Panc1 (cell line): ENCODE results near the gene AHRR. TPM values are rescaled to one million over a fixed set of nuclear protein-coding genes. Genes with fewer than 3 reads are reported as not detected.

ENCODE experiments used
- ATAC-seq: fragments of 200-7000 bp; cut with Tn5 transposase; 2 replicates; pipeline ENCODE4 v1.9.1; 2020; ENCODE audit warnings: mild to moderate bottlenecking, moderate library complexity
- BruUV-seq: library from RNA; stranded (reverse); fragments of 400-500 nt; replicated peaks from 2 replicates; lab custom pipeline; 2021; lab: Mats Ljungman, UMichigan
- CTCF ChIA-PET: fragments of 300-600 bp; sonication (Branson Sonifier 250); formaldehyde crosslinking; loops from one replicate; lab custom pipeline; 2022; ENCODE audit warnings: antibody characterized with exemption; lab: Charles Lee
- POLR2A ChIA-PET: fragments of 300-600 bp; sonication (Branson Sonifier 250); formaldehyde crosslinking; loops from one replicate; lab custom pipeline; 2022; ENCODE audit warnings: antibody characterized with exemption; lab: Charles Lee
- DNase-seq: peaks from one replicate; pipeline ENCODE4 v3.0.0-alpha.2; 2010; ENCODE audit warnings: low read depth, low spot score
- H3K27ac ChIP-seq: 2 replicates; pipeline ENCODE4 v1.5.1; 2011; ENCODE audit warnings: mild to moderate bottlenecking, low read length, inconsistent platforms
- H3K27me3 ChIP-seq: fragments of 200-500 bp; sonication (Bioruptor generic); 2 replicates; pipeline ENCODE4 v1.6.0; 2014; ENCODE audit warnings: low read length, inconsistent platforms; ENCODE audit not compliant: control insufficient read depth, insufficient read depth
- H3K36me3 ChIP-seq: fragments of 200-500 bp; sonication (Bioruptor generic); 2 replicates; pipeline ENCODE4 v1.5.1; 2014; ENCODE audit warnings: inconsistent platforms, mild to moderate bottlenecking, low read length, moderate library complexity; ENCODE audit not compliant: control insufficient read depth, insufficient read depth
- H3K4me1 ChIP-seq: 2 replicates; pipeline ENCODE4 v1.5.1; 2011; ENCODE audit warnings: inconsistent platforms, mild to moderate bottlenecking, low read length, moderate library complexity; ENCODE audit not compliant: control insufficient read depth, insufficient read depth
- H3K4me3 ChIP-seq, 2 experiments: 2 replicates each; pipeline ENCODE4 v1.5.1; 2011 to 2012; ENCODE audit warnings: low read depth in 2 of 2, low read length in 2 of 2, mild to moderate bottlenecking in 2 of 2, inconsistent platforms in 1 of 2, moderate library complexity in 1 of 2
- H3K9me3 ChIP-seq: fragments of 200-500 bp; sonication (Bioruptor generic); 2 replicates; pipeline ENCODE4 v1.5.1; 2014; ENCODE audit warnings: low read depth, mild to moderate bottlenecking, inconsistent platforms, low read length, moderate library complexity; ENCODE audit not compliant: control insufficient read depth, insufficient read depth
- POLR2AphosphoS5 ChIP-seq: IDR thresholded peaks from 2 replicates; pipeline ENCODE4 v1.6.1; 2012; ENCODE audit warnings: mild to moderate bottlenecking, low read depth, low read length, moderate library complexity
- SIN3A ChIP-seq: IDR thresholded peaks from 2 replicates; pipeline ENCODE4 v1.6.1; 2012; ENCODE audit warnings: low read depth, mild to moderate bottlenecking, low read length, moderate library complexity, borderline replicate concordance; ENCODE audit not compliant: insufficient read depth
- TCF7L2 ChIP-seq: IDR thresholded peaks from 2 replicates; pipeline ENCODE4 v1.6.1; 2011; ENCODE audit warnings: mild to moderate bottlenecking, low read depth, low read length, inconsistent platforms
- in situ Hi-C: cut with HindIII; loops from 2 replicates; pipeline ENCODE4 v1.10.0; 2016; ENCODE audit warnings: low sequenced_read_pairs, low pct_unique_long_range_greater_than_20kb
- intact Hi-C: fragments of 100-400 bp; cut with micrococcal nuclease; formaldehyde crosslinking; loops from one replicate; pipeline ENCODE4 v1.10.0; 2022; ENCODE audit not compliant: unreplicated experiment
- total RNA-seq: library from RNA; stranded (reverse); gene quantifications from one replicate; pipeline ENCODE4 v1.2.1, GENCODE V29; 2021; ENCODE audit not compliant: unreplicated experiment
- TF ChIP-seq, protein P1 (sequence below): fragments of 450-650 bp; IDR thresholded peaks from 2 replicates; pipeline ENCODE4 v1.5.1; 2017; ENCODE audit warnings: mild to moderate bottlenecking
- TF ChIP-seq, protein P2 (sequence below), 2 experiments: IDR thresholded peaks; 2 replicates each; pipeline ENCODE4 v1.6.1; 2011 to 2012; ENCODE audit warnings: low read depth in 2 of 2, control low read depth in 1 of 2, low read length in 1 of 2, mild to moderate bottlenecking in 1 of 2, moderate library complexity in 1 of 2; ENCODE audit not compliant: insufficient read depth in 1 of 2

The AHRR gene
- total RNA-seq, 1 experiment from 2014 or later: 23.6 TPM

DNA sequence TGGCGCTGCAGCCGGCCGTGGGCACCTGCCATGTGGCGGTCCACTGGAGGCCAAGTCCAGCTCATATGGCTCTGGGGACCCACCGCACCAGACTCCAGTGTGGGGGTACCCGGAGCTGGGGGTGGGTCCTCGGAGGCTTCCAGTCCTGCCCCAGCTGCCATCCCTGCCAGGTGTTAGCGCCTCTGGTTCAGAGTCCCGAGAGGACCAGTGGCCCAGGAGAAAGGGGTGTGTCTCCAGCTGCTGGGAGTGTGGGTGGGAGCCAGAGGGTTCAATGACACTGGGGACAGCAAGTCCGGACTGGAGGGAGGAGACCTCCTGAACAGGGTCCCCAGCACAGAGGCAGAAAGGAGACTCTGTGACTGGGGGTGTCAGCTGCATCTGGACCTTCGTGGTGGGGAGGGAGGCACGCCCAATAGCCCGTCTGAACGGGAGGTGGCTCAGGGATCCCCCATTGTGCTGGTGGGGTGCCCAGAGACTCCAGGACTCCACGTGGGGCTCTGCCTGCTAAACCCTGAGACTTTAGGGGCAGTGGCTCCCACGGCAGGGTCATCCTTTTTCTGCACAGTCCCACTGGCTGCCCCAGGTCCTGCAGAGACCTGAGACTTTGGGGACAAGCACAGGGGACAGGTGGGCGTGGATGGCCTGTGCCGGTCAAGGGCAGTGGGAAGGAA, 2.4 kb upstream of the AHRR start:
- ATAC-seq: no peak
- Histone ChIP-seq H3K27me3 (no peaks in the 10 kb centered on the region), H3K36me3 (no peaks in the 10 kb centered on the region)

DNA sequence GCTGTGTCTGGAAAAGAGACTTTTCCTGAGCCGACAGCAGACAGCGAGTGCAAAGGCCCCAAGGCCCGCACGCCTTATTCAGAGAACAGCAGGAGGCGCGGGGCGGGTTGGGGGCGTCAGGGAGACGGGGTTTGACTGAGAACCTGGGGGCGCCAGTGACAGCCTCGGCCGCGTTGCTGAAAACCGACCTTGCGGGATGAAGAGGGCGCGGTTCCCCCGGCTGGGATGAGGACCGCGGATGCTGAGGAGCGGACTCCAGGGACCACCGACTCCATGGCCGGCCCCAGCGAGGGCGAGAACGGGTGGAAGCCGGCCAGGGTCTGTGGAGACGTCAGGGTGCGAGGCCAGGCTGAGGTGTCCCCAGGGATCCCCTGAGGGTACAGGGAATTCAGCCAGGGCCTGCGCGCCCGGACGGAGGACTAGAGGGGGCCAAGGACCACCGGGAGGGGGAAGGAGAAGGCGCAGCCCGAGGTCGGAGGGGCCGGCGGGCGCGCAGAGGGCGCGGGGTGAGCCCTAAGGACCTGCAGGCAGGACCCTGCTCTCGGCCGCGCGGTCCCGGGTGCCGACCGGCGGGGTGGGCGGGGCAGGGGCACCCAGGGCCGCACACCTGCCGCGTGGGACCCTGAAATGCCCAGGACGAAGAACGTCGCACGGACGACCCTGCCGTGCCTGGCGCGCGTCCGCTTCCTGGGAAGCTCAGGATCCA, 837 bp upstream of the AHRR start:
- intact Hi-C loops: no loop called here
- Histone ChIP-seq H3K9me3 (no peaks in the 10 kb centered on the region), H3K27me3 (no peaks in the 10 kb centered on the region), H3K27ac (peak overlapping the region; percentile 71), H3K36me3 (no peaks in the 10 kb centered on the region), H3K4me1 (peaks cover 55% of the 10 kb centered on the region), H3K4me3 (peak overlapping the region; percentile 66 to 71)
- no TSS peak for BruUV-seq
- CTCF ChIA-PET: interaction anchor here (0.7 to 1.2 kb wide), 3 partner anchors 23 to 185 kb away, joined by 3 read pairs; no protein-coding TSS in a partner anchor
- in situ Hi-C loops: no loop called here
- ATAC-seq (no peak), DNase-seq (no peak)
- POLR2A ChIA-PET: no interaction called here
- TF ChIP-seq, protein P1, sequence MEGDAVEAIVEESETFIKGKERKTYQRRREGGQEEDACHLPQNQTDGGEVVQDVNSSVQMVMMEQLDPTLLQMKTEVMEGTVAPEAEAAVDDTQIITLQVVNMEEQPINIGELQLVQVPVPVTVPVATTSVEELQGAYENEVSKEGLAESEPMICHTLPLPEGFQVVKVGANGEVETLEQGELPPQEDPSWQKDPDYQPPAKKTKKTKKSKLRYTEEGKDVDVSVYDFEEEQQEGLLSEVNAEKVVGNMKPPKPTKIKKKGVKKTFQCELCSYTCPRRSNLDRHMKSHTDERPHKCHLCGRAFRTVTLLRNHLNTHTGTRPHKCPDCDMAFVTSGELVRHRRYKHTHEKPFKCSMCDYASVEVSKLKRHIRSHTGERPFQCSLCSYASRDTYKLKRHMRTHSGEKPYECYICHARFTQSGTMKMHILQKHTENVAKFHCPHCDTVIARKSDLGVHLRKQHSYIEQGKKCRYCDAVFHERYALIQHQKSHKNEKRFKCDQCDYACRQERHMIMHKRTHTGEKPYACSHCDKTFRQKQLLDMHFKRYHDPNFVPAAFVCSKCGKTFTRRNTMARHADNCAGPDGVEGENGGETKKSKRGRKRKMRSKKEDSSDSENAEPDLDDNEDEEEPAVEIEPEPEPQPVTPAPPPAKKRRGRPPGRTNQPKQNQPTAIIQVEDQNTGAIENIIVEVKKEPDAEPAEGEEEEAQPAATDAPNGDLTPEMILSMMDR: no peak
- TF ChIP-seq SIN3A (no peak), TCF7L2 (no peak), POLR2AphosphoS5 (no peak)
- TF ChIP-seq, protein P2, sequence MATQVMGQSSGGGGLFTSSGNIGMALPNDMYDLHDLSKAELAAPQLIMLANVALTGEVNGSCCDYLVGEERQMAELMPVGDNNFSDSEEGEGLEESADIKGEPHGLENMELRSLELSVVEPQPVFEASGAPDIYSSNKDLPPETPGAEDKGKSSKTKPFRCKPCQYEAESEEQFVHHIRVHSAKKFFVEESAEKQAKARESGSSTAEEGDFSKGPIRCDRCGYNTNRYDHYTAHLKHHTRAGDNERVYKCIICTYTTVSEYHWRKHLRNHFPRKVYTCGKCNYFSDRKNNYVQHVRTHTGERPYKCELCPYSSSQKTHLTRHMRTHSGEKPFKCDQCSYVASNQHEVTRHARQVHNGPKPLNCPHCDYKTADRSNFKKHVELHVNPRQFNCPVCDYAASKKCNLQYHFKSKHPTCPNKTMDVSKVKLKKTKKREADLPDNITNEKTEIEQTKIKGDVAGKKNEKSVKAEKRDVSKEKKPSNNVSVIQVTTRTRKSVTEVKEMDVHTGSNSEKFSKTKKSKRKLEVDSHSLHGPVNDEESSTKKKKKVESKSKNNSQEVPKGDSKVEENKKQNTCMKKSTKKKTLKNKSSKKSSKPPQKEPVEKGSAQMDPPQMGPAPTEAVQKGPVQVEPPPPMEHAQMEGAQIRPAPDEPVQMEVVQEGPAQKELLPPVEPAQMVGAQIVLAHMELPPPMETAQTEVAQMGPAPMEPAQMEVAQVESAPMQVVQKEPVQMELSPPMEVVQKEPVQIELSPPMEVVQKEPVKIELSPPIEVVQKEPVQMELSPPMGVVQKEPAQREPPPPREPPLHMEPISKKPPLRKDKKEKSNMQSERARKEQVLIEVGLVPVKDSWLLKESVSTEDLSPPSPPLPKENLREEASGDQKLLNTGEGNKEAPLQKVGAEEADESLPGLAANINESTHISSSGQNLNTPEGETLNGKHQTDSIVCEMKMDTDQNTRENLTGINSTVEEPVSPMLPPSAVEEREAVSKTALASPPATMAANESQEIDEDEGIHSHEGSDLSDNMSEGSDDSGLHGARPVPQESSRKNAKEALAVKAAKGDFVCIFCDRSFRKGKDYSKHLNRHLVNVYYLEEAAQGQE (IDR thresholded peaks at IDR 0.05; ENCODE audit: insufficient read depth in 1 of 2, low read depth in 2 of 2, low read length in 1 of 2): no peak

More for the DNA sequence above, 2.4 kb upstream of the AHRR start:
- H3K4me1 ChIP-seq: peaks cover 63% of the 10 kb centered on the region
- H3K4me3 ChIP-seq: no peak overlapping the region
- no TSS peak for BruUV-seq
- intact Hi-C loops (loop anchor here (5.0 kb wide), 1 partner anchor 113 kb away; no protein-coding TSS in a partner anchor), in situ Hi-C loops (no loop called here)
- TF ChIP-seq, protein P1: peak; percentile 20; the same call in 1 of the 2 replicates
- TF ChIP-seq TCF7L2: no peak
- POLR2A ChIA-PET: interaction anchor here (0.5 kb wide), 1 partner anchor 269 kb away, joined by 3 read pairs; no protein-coding TSS in a partner anchor
- DNase-seq: no peak
- H3K27ac ChIP-seq: peak overlapping the region; percentile 89
- CTCF ChIA-PET: interaction anchor here (0.8 kb wide), 1 partner anchor 45 kb away, joined by 3 read pairs; no protein-coding TSS in a partner anchor
- H3K9me3 ChIP-seq: no peaks in the 10 kb centered on the region
